H9 (cell line): ENCODE measurements around the gene CDYL2. TPM values are rescaled to one million over a fixed set of nuclear protein-coding genes. Genes with fewer than 3 reads are reported as not detected.

ENCODE experiments used
- DNase-seq: peaks from one replicate; pipeline ENCODE4 v3.0.0-alpha.2; 2017
- H2AFZ ChIP-seq: one replicate; pipeline ENCODE4 v1.6.1; 2013; ENCODE audit warnings: mild to moderate bottlenecking, low read length, control low read depth, moderate library complexity
- H2AK5ac ChIP-seq: 2 replicates; pipeline ENCODE4 v1.6.1; 2013; ENCODE audit warnings: low read length, control low read depth, mixed read lengths; ENCODE audit not compliant: insufficient read length
- H2BK120ac ChIP-seq: one replicate; pipeline ENCODE4 v1.6.1; 2013; ENCODE audit warnings: low read depth, mild to moderate bottlenecking, low read length, control low read depth, inconsistent platforms; ENCODE audit not compliant: poor library complexity, severe bottlenecking
- H2BK12ac ChIP-seq: 2 replicates; pipeline ENCODE4 v1.6.1; 2013; ENCODE audit warnings: low read length, control low read depth, mixed read lengths, low read depth; ENCODE audit not compliant: insufficient read length
- H2BK15ac ChIP-seq: 2 replicates; pipeline ENCODE4 v1.6.1; 2013; ENCODE audit warnings: low read depth, low read length, control low read depth
- H2BK20ac ChIP-seq: one replicate; pipeline ENCODE4 v1.6.1; 2013; ENCODE audit warnings: low read depth, mild to moderate bottlenecking, low read length, control low read depth, inconsistent platforms; ENCODE audit not compliant: poor library complexity, severe bottlenecking
- H2BK5ac ChIP-seq: 2 replicates; pipeline ENCODE4 v1.6.1; 2013; ENCODE audit warnings: low read length, control low read depth, mixed read lengths; ENCODE audit not compliant: insufficient read length
- H3K14ac ChIP-seq: 2 replicates; pipeline ENCODE4 v1.6.1; 2013; ENCODE audit warnings: low read length, control low read depth; ENCODE audit not compliant: insufficient read depth
- H3K18ac ChIP-seq: 2 replicates; pipeline ENCODE4 v1.6.1; 2013; ENCODE audit warnings: low read depth, mild to moderate bottlenecking, mixed read lengths, low read length, control low read depth; ENCODE audit not compliant: insufficient read length
- H3K23ac ChIP-seq: 2 replicates; pipeline ENCODE4 v1.6.1; 2013; ENCODE audit warnings: low read length, control low read depth, mixed read lengths, low read depth; ENCODE audit not compliant: insufficient read length
- H3K23me2 ChIP-seq: 2 replicates; pipeline ENCODE4 v1.6.1; 2013; ENCODE audit warnings: low read depth, mild to moderate bottlenecking, mixed read lengths, low read length, control low read depth; ENCODE audit not compliant: insufficient read length, poor library complexity, severe bottlenecking
- H3K27ac ChIP-seq: 2 replicates; pipeline ENCODE4 v1.5.1; 2013; ENCODE audit warnings: low read length, control low read depth, mixed read lengths, low read depth; ENCODE audit not compliant: insufficient read length
- H3K27me3 ChIP-seq: 2 replicates; pipeline ENCODE4 v1.6.1; 2013; ENCODE audit warnings: low read length, control low read depth, inconsistent platforms; ENCODE audit not compliant: insufficient read depth
- H3K4ac ChIP-seq: 2 replicates; pipeline ENCODE4 v1.6.1; 2013; ENCODE audit warnings: low read depth, mild to moderate bottlenecking, control low read depth, inconsistent platforms, low read length, moderate library complexity
- H3K4me1 ChIP-seq: 2 replicates; pipeline ENCODE4 v1.6.1; 2013; ENCODE audit warnings: low read length, control low read depth, inconsistent platforms; ENCODE audit not compliant: insufficient read depth
- H3K4me2 ChIP-seq: 2 replicates; pipeline ENCODE4 v1.6.1; 2013; ENCODE audit warnings: low read length, control low read depth, mixed read lengths; ENCODE audit not compliant: insufficient read length, insufficient read depth
- H3K56ac ChIP-seq: 2 replicates; pipeline ENCODE4 v1.6.1; 2013; ENCODE audit warnings: low read depth, mild to moderate bottlenecking, mixed read lengths, low read length, control low read depth; ENCODE audit not compliant: insufficient read length
- H3K79me1 ChIP-seq: 2 replicates; pipeline ENCODE4 v1.6.1; 2013; ENCODE audit warnings: low read depth, mild to moderate bottlenecking, moderate library complexity, low read length, control low read depth, inconsistent platforms; ENCODE audit not compliant: insufficient read depth, poor library complexity, severe bottlenecking
- H3K79me2 ChIP-seq: 2 replicates; pipeline ENCODE4 v1.6.1; 2013; ENCODE audit warnings: low read length, control low read depth, inconsistent platforms; ENCODE audit not compliant: insufficient read depth
- H3K9ac ChIP-seq: 2 replicates; pipeline ENCODE4 v1.6.1; 2013; ENCODE audit warnings: low read length, control low read depth, mixed read lengths; ENCODE audit not compliant: insufficient read length; ENCODE audit errors: extremely low read depth
- H3K9me3 ChIP-seq: one replicate; pipeline ENCODE4 v1.6.1; 2013; ENCODE audit warnings: low read depth, low read length, inconsistent platforms; ENCODE audit not compliant: control insufficient read depth
- H3T11ph ChIP-seq: one replicate; pipeline ENCODE4 v1.6.1; 2013; ENCODE audit warnings: mild to moderate bottlenecking, low read length, control low read depth, inconsistent platforms
- H4K20me1 ChIP-seq: one replicate; pipeline ENCODE4 v1.6.1; 2013; ENCODE audit not compliant: control insufficient read depth, insufficient read length, insufficient read depth
- H4K5ac ChIP-seq: 2 replicates; pipeline ENCODE4 v1.6.1; 2013; ENCODE audit warnings: low read depth, mild to moderate bottlenecking, mixed read lengths, low read length, control low read depth; ENCODE audit not compliant: insufficient read length
- H4K8ac ChIP-seq: replicated peaks from 2 replicates; pipeline ENCODE4 v1.6.1; 2013; ENCODE audit warnings: low read length, control low read depth, mixed read lengths, low read depth; ENCODE audit not compliant: insufficient read length
- H4K91ac ChIP-seq: 2 replicates; pipeline ENCODE4 v1.6.1; 2013; ENCODE audit warnings: low read depth, mild to moderate bottlenecking, moderate library complexity, mixed read lengths, low read length, control low read depth; ENCODE audit not compliant: insufficient read length
- H3K27ac Mint-ChIP-seq, 3 experiments: 2 replicates in 2 of 3; 3 replicates in 1 of 3; pipeline ENCODE4 v1.8.0; 2020 to 2021; ENCODE audit warnings: mixed read lengths in 3 of 3, mild to moderate bottlenecking in 1 of 3, moderate library complexity in 1 of 3
- H3K27me3 Mint-ChIP-seq: 2 replicates; pipeline ENCODE4 v1.8.0; 2021; ENCODE audit warnings: low read depth, mild to moderate bottlenecking, moderate library complexity, mixed read lengths
- H3K36me3 Mint-ChIP-seq, 3 experiments: 2 replicates in 2 of 3; 3 replicates in 1 of 3; pipeline ENCODE4 v1.8.0; 2020 to 2021; ENCODE audit warnings: low read depth in 3 of 3, mixed read lengths in 3 of 3; ENCODE audit not compliant: insufficient read depth in 1 of 3
- H3K4me1 Mint-ChIP-seq, 2 experiments: 2 replicates each; pipeline ENCODE4 v1.8.0; 2020; ENCODE audit warnings: mixed read lengths in 2 of 2
- H3K4me3 Mint-ChIP-seq, 2 experiments: 2 replicates in 1 of 2; 3 replicates in 1 of 2; pipeline ENCODE4 v1.8.0; 2020 to 2021; ENCODE audit warnings: mild to moderate bottlenecking in 2 of 2, mixed read lengths in 2 of 2, moderate library complexity in 1 of 2
- H3K9me3 Mint-ChIP-seq, 2 experiments: 2 replicates in 1 of 2; 3 replicates in 1 of 2; pipeline ENCODE4 v1.8.0; 2020; ENCODE audit warnings: mild to moderate bottlenecking in 2 of 2, mixed read lengths in 2 of 2, moderate library complexity in 1 of 2
- CTCF ChIP-seq: fragments of 200-600 bp; sonication (generic); conservative IDR thresholded peaks from 3 replicates; pipeline ENCODE4 v1.8.0; 2021; ENCODE audit warnings: antibody characterized with exemption, mild to moderate bottlenecking
- WGBS: extraction: QIAGEN DNeasy Blood & Tissue Kit; methylation state at CpG from one replicate; pipeline ENCODE4 v1.1.7; 2013; ENCODE audit warnings: missing lambda C conversion rate, low lambda C conversion rate, mixed read lengths; ENCODE audit not compliant: insufficient read length; ENCODE audit errors: extremely low coverage; 5-methylcytosine and 5-hydroxymethylcytosine counted together
- total RNA-seq: library from RNA; stranded (reverse); gene quantifications from 2 replicates; pipeline ENCODE4 v1.2.1, GENCODE V29; 2021

Gene CDYL2
- total RNA-seq, 1 experiment from 2014 or later, result 4.2 TPM

- Histone ChIP-seq H3K14ac (no peak overlapping the region), H3K27me3 (no peaks in the 10 kb centered on the region), H2BK120ac (no peak overlapping the region), H3K4me2 (no peak overlapping the region), H4K5ac (no peak overlapping the region), H3K79me2 (no peaks in the 10 kb centered on the region), H3K18ac (no peak overlapping the region), H2BK15ac (no peak overlapping the region), H3K4me1 (no peaks in the 10 kb centered on the region), H4K20me1 (no peaks in the 10 kb centered on the region), H2AK5ac (no peak overlapping the region), H2BK5ac (no peak overlapping the region), H3K79me1 (no peaks in the 10 kb centered on the region), H4K91ac (no peak overlapping the region), H3K23ac (no peak overlapping the region), H3K23me2 (no peaks in the 10 kb centered on the region), H3K9ac (no peak overlapping the region), H3K9me3 (no peaks in the 10 kb centered on the region), H2BK12ac (no peak overlapping the region), H3K56ac (no peak overlapping the region), H2BK20ac (no peak overlapping the region), H2AFZ (no peak overlapping the region), H3K4ac (no peak overlapping the region), H3K27ac (no peak overlapping the region), H4K8ac (no peak overlapping the region), H3T11ph (no peak overlapping the region)
- DNase-seq, result no peak
- WGBS, result no CpG with 5 or more reads among the region's 3 CpGs
- no peak overlapping the region for H3K4me3 Mint-ChIP-seq
- H3K27me3 Mint-ChIP-seq, result no peaks in the 10 kb centered on the region
- no peak for TF ChIP-seq CTCF
- peaks cover 20 to 29% of the 10 kb centered on the region in 2 experiments for H3K9me3 Mint-ChIP-seq
- H3K36me3 Mint-ChIP-seq, result peaks cover under 1 to 6% (median 2%) of the 10 kb centered on the region in 3 experiments; a peak in 2 of 7 replicates
- H3K4me1 Mint-ChIP-seq, result no peaks in the 10 kb centered on the region
- H3K27ac Mint-ChIP-seq, result no peak overlapping the region
Measured at GRCh38 chr16:80640316-80640715, 164.1 kb downstream of the CDYL2 start.
